Stimulated activated CD4-positive, alpha-beta T cell treated with anti-CD3 and anti-CD28 coated beads, Interleukin-1b, Interleukin-23, amount 100 ng/mL, for 48 hours (primary cell): Measurements from ENCODE around the gene NPLOC4.

ENCODE experiments used
- DNase-seq: peaks from one replicate; pipeline ENCODE4 v3.0.0-alpha.2; 2020

The NPLOC4 gene

GRCh38 chr17:81563861-81564586, 72.9 kb downstream of the NPLOC4 start:
- DNase-seq = no peak

GRCh38 chr17:81561494-81561885, 75.4 kb downstream of the NPLOC4 start:
- no peak for DNase-seq

GRCh38 chr17:81558941-81559806, 77.7 kb downstream of the NPLOC4 start:
- DNase-seq = no peak

GRCh38 chr17:81558115-81558468, 78.8 kb downstream of the NPLOC4 start:
- DNase-seq = no peak

GRCh38 chr17:81557276-81558114, 79.4 kb downstream of the NPLOC4 start:
- DNase-seq = no peak

- DNase-seq = no peak
These were observed 80.0 kb downstream of the NPLOC4 start for GRCh38 chr17:81556863-81557262.

GRCh38 chr17:81556175-81556691, 80.7 kb downstream of the NPLOC4 start:
- DNase-seq = no peak

- DNase-seq = no peak
These were observed 83.2 kb downstream of the NPLOC4 start for GRCh38 chr17:81553616-81554181.

- peak; percentile 81 for DNase-seq
These were observed 83.8 kb downstream of the NPLOC4 start for GRCh38 chr17:81553018-81553615.

GRCh38 chr17:81552244-81553017, 84.5 kb downstream of the NPLOC4 start, which contains the start of gene FAAP100:
Gene FAAP100 (minus strand): TSS chr17:81552353. CDS start chr17:81552330, 23 bp downstream.
- DNase-seq = peak; percentile 82

GRCh38 chr17:81551458-81552243, 85.3 kb downstream of the NPLOC4 start:
- no peak for DNase-seq

- no peak for DNase-seq
These were observed 86.0 kb downstream of the NPLOC4 start for GRCh38 chr17:81550830-81551457.

GRCh38 chr17:81550285-81550684, 86.6 kb downstream of the NPLOC4 start:
- DNase-seq = no peak

GRCh38 chr17:81549826-81550225, 87.1 kb downstream of the NPLOC4 start:
- DNase-seq = no peak

- DNase-seq = no peak
These were observed 87.8 kb downstream of the NPLOC4 start for GRCh38 chr17:81549031-81549557.

- DNase-seq = no peak
These were observed 89.3 kb downstream of the NPLOC4 start for GRCh38 chr17:81547614-81547982.

- DNase-seq = no peak
These were observed 89.9 kb downstream of the NPLOC4 start for GRCh38 chr17:81546906-81547613.

GRCh38 chr17:81545160-81545949, 91.6 kb downstream of the NPLOC4 start:
- DNase-seq = no peak
